Esophagus (tissue), 2 donors: Measurements from ENCODE around the gene TSC1. TPM values are rescaled to one million over a fixed set of nuclear protein-coding genes. Genes with fewer than 3 reads are reported as not detected.

Experiments
- H3K27ac ChIP-seq, 2 donors: one replicate each; pipeline ENCODE4 v1.5.1; 2013; ENCODE audit warnings: low read depth in 2 of 2, mild to moderate bottlenecking in 2 of 2, inconsistent platforms in 1 of 2, low read length in 1 of 2, moderate library complexity in 1 of 2
- H3K27me3 ChIP-seq, 2 donors: one replicate each; pipeline ENCODE4 v1.6.1; 2013; ENCODE audit warnings: low read length in 2 of 2, control low read depth in 1 of 2, mild to moderate bottlenecking in 1 of 2; ENCODE audit not compliant: insufficient read depth in 2 of 2, control insufficient read depth in 1 of 2
- H3K36me3 ChIP-seq, 2 donors: one replicate each; pipeline ENCODE4 v1.6.1; 2013; ENCODE audit warnings: low read length in 1 of 2; ENCODE audit not compliant: control insufficient read depth in 2 of 2, insufficient read depth in 2 of 2
- H3K4me1 ChIP-seq, 2 donors: one replicate each; pipeline ENCODE4 v1.6.1; 2013; ENCODE audit warnings: low read length in 1 of 2; ENCODE audit not compliant: control insufficient read depth in 2 of 2, insufficient read depth in 2 of 2
- H3K4me3 ChIP-seq, 2 donors: one replicate each; pipeline ENCODE4 v1.5.1; 2013; ENCODE audit warnings: low read length in 2 of 2, mild to moderate bottlenecking in 2 of 2, low read depth in 1 of 2, moderate library complexity in 1 of 2
- H3K9me3 ChIP-seq, 2 donors: one replicate each; pipeline ENCODE4 v1.6.1; 2013; ENCODE audit warnings: mild to moderate bottlenecking in 2 of 2, low read depth in 1 of 2, low read length in 1 of 2, moderate library complexity in 1 of 2; ENCODE audit not compliant: control insufficient read depth in 2 of 2, insufficient read depth in 1 of 2
- WGBS, 2 donors: extraction: QIAGEN DNeasy Blood & Tissue Kit; methylation state at CpG; one replicate each; pipeline ENCODE4 v1.1.7; 2013; 5-methylcytosine and 5-hydroxymethylcytosine counted together
- polyA plus RNA-seq, 2 donors: library from polyadenylated mRNA; stranded (reverse); fragments of 200-250 nt; gene quantifications; one replicate each; pipeline ENCODE4 v1.2.3, GENCODE V29; 2013
- donor health status: healthy with polysubstance abuse.
- donor health status: Bipolar disorder and iron deficiency.

The TSC1 gene
- polyA plus RNA-seq, 2 donors, result 8.9 to 14.3 TPM

- no peaks in the 10 kb centered on the region for H3K4me1 ChIP-seq
- no peaks in the 10 kb centered on the region for H3K36me3 ChIP-seq
- 84 to 85% methylated on average over 12 of the region's 12 CpGs for WGBS, 2 donors
- no peaks in the 10 kb centered on the region for H3K27me3 ChIP-seq
- no peaks in the 10 kb centered on the region for H3K9me3 ChIP-seq
- H3K4me3 ChIP-seq, result no peak overlapping the region
- H3K27ac ChIP-seq, result no peak overlapping the region
Measured at GRCh38 chr9:132846109-132846917, 98.1 kb downstream of the TSC1 start.

DNA sequence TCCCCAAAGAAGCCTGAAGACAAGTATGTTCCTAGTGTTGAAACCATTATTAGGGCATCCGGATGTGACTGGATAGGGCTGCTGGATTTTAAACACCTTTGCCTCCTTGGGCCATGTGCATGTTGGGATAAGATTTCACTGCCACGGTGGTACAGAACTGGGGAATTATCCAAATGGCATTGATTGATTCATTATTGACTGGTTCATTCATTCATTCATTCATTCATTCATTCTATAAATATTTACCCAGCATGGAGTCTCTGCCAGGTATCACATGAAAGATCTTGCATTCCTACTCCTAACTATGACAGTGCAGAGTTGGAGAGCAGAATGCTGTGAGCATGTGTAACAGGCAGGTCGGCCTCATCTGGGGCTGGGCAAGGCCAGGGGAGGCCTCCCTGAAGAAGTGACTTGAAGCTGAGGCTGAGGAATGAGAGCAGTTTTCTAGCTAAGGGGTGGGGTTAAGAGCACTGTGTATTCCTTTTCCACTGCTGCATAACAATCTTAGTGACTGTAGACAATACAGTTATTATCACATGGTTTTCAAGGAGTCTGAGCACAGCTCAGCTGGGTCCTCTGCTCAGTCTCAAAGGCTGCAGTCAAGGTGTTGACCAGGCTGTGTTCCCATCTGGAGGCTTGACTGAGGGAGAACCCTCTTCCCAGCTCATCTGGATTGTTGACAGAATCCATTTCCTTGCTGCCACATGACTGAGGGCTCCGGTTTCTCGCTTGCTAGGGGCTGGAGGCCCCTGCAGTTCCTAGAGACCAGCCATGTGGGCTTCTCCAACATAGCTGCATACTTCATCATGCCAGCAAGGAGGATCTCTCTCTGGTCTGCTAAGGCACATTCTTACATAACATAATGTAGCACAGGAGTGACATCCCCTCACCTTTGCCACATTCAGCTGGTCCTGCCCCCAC is 102.0 kb downstream of the TSC1 start:
- WGBS, 2 donors, result 81 to 86% methylated on average over 5 of the region's 5 CpGs
- H3K27ac ChIP-seq, result no peak overlapping the region

More for the DNA sequence above, 102.0 kb downstream of the TSC1 start:
- Histone ChIP-seq H3K36me3 (no peaks in the 10 kb centered on the region), H3K4me1 (no peaks in the 10 kb centered on the region), H3K27me3 (no peaks in the 10 kb centered on the region), H3K9me3 (no peaks in the 10 kb centered on the region), H3K4me3 (no peak overlapping the region)

Other genes starting within 250 kb of the TSC1 start
- gene AK8, start 66.3 kb downstream of the TSC1 start, polyA plus RNA-seq, result under 1 TPM; 0.39 to 0.58 TPM
- 1 to 10 TPM; 6.3 to 6.5 TPM for gene SPACA9, start 65.7 kb downstream of the TSC1 start, polyA plus RNA-seq
- under 1 TPM; 0.02 TPM for gene GFI1B, start 34.1 kb upstream of the TSC1 start, polyA plus RNA-seq
- 10 to 100 TPM; 46.3 to 64.0 TPM for gene GTF3C5, start 86.4 kb upstream of the TSC1 start, polyA plus RNA-seq
- 1 to 10 TPM; 2.1 to 3.3 TPM for gene CEL, start 117.4 kb upstream of the TSC1 start, polyA plus RNA-seq
- 10 to 100 TPM; 47.8 to 67.9 TPM for gene RALGDS, start 176.6 kb upstream of the TSC1 start, polyA plus RNA-seq
- gene GBGT1, start 219.3 kb upstream of the TSC1 start, polyA plus RNA-seq, result 1 to 10 TPM; 2.1 to 3.7 TPM